Skin of body (tissue), 2 donors: ENCODE results near the gene RHBDL3. TPM values are rescaled to one million over a fixed set of nuclear protein-coding genes. Genes with fewer than 3 reads are reported as not detected.
"Not testable (repeated sequence)": the region's sequence is repeated elsewhere in the genome, so short reads cannot be mapped to it uniquely, and the experiment has no call there.

Source experiments
- DNase-seq: peaks from one replicate; lab custom pipeline; 2025; lab: John Stamatoyannopoulos, UW
- total RNA-seq: library from RNA; depleted of rRNA; stranded (reverse); fragments of >200 nt; gene quantifications from one replicate; pipeline ENCODE4 v1.2.3, GENCODE V29; 2014

Gene RHBDL3
- 1.6 TPM for total RNA-seq

GRCh38 chr17:32265192-32265923 is at the start of gene RHBDL3:
Gene RHBDL3 (plus strand): TSS chr17:32265832. CDS start chr17:32266190, 358 bp downstream.
- no peak for DNase-seq

GRCh38 chr17:32222621-32223020 is 43.0 kb upstream of the RHBDL3 start:
- DNase-seq = no peak

GRCh38 chr17:32223703-32224102 is 41.9 kb upstream of the RHBDL3 start:
- DNase-seq = no peak

- DNase-seq = no peak
These were observed 38.7 kb upstream of the RHBDL3 start for GRCh38 chr17:32226886-32227285.

- no peak for DNase-seq
These were observed 37.7 kb upstream of the RHBDL3 start for GRCh38 chr17:32227910-32228309.

GRCh38 chr17:32235588-32235987 is 30.0 kb upstream of the RHBDL3 start:
- no peak for DNase-seq

GRCh38 chr17:32239456-32239855 is 26.2 kb upstream of the RHBDL3 start:
- no peak for DNase-seq

GRCh38 chr17:32240750-32241149 is 24.9 kb upstream of the RHBDL3 start:
- DNase-seq = no peak

GRCh38 chr17:32241640-32242039 is 24.0 kb upstream of the RHBDL3 start:
- DNase-seq = no peak

- DNase-seq = no peak
These were observed 16.2 kb upstream of the RHBDL3 start for GRCh38 chr17:32249475-32249874.

GRCh38 chr17:32253117-32253611 is 12.5 kb upstream of the RHBDL3 start:
- DNase-seq = peak; percentile 57

GRCh38 chr17:32256012-32256700 is 9.5 kb upstream of the RHBDL3 start:
- no peak for DNase-seq

- no peak for DNase-seq
These were observed 9.0 kb upstream of the RHBDL3 start for GRCh38 chr17:32256701-32257019.

GRCh38 chr17:32258383-32259140 is 7.1 kb upstream of the RHBDL3 start:
- no peak for DNase-seq

- no peak for DNase-seq
These were observed 6.0 kb upstream of the RHBDL3 start for GRCh38 chr17:32259586-32259985.

GRCh38 chr17:32261417-32261736 is 4.3 kb upstream of the RHBDL3 start:
- DNase-seq = no peak

- no peak for DNase-seq
These were observed 3.6 kb upstream of the RHBDL3 start for GRCh38 chr17:32261936-32262510.

- DNase-seq = not testable (repeated sequence)
These were observed 2.1 kb upstream of the RHBDL3 start for GRCh38 chr17:32263515-32263914.

GRCh38 chr17:32264140-32264799 is 1.4 kb upstream of the RHBDL3 start:
- peak; percentile 31 for DNase-seq

- no peak for DNase-seq
These were observed 825 bp upstream of the RHBDL3 start for GRCh38 chr17:32264823-32265191.

- no peak for DNase-seq
These were observed 388 bp downstream of the RHBDL3 start for GRCh38 chr17:32266051-32266388.
